ENCODE measurements around the gene RBM20.

Gene RBM20

DNA sequence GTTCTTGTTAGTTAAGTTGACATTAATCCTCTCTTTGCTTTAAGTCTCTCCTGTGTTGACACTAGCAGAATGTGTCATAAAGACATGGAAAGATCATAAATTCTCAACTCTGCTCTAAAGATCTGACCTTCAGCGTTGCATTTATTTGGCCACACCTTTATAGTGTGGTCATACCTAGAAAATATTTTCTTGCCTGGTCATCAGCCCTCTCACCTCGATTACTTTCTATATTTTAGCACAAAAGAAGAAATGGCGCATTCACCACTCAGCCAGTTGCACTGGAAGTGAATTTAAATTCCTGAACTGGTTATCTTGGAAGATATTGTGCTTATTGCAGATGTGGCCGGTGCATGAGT lies 130.9 kb downstream of the RBM20 start:
- no peak for DNase-seq (ENCODE audit: low read depth, low spot score)
- ChIA-PET POLR2A (no interaction called here), CTCF (interaction anchor here (1.1 kb wide), 1 partner anchor 8 kb away, joined by 3 read pairs; no protein-coding TSS in a partner anchor)
- TF ChIP-seq, protein P1, sequence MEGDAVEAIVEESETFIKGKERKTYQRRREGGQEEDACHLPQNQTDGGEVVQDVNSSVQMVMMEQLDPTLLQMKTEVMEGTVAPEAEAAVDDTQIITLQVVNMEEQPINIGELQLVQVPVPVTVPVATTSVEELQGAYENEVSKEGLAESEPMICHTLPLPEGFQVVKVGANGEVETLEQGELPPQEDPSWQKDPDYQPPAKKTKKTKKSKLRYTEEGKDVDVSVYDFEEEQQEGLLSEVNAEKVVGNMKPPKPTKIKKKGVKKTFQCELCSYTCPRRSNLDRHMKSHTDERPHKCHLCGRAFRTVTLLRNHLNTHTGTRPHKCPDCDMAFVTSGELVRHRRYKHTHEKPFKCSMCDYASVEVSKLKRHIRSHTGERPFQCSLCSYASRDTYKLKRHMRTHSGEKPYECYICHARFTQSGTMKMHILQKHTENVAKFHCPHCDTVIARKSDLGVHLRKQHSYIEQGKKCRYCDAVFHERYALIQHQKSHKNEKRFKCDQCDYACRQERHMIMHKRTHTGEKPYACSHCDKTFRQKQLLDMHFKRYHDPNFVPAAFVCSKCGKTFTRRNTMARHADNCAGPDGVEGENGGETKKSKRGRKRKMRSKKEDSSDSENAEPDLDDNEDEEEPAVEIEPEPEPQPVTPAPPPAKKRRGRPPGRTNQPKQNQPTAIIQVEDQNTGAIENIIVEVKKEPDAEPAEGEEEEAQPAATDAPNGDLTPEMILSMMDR (IDR thresholded peaks at IDR 0.05; ENCODE audit: insufficient read depth, low read length, missing control alignments) = no peak
- H3K4me3 ChIP-seq (ENCODE audit: low read depth, low read length) = no peak overlapping the region

DNA sequence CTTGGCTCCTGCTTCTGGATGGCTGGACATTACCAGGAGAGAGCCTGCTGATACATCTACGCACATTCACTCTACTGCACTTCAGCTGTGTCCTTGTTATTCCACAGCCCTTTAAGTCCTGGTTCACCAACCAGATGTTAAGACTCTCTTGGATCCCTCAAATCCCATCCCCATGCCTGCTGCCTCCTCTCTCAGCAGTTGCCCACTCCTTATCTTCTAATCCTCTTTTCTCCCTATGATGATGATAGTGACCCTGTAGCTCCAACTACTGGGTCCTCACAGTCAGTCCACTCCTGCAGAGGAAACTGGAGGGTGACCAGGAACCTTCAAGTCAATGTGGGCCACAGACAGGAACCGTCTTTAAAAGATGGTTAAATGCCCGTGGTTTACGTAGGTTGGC lies 131.3 kb downstream of the RBM20 start:
- DNase-seq (ENCODE audit: low read depth, low spot score) = no peak
- no peak overlapping the region for H3K4me3 ChIP-seq (ENCODE audit: low read depth, low read length)
- TF ChIP-seq, protein P1 (IDR thresholded peaks at IDR 0.05; ENCODE audit: insufficient read depth, low read length, missing control alignments) = no peak
- ChIA-PET POLR2A (no interaction called here), CTCF (no interaction called here)

DNA sequence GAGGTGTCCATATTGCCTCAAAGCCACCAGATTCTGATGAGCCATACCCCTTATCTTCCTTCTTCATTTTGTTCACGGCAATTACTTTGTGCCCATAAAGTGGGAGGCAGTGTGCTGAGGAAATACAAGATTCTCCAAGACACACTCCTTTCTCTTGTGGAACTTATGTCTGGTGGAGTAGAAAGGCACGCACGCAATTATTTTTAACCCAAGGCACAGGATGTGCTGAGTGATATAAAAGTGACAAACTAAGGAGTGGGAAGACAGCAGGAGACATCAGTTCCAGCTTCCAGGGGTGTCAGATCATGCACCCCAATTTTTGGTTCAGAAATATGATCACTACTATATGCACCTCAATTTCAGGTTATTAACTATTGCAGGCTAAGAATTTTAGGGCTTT lies 132.9 kb downstream of the RBM20 start:
- ChIA-PET POLR2A (no interaction called here), CTCF (no interaction called here)
- H3K4me3 ChIP-seq (ENCODE audit: low read depth, low read length) = no peak overlapping the region
- no peak for DNase-seq (ENCODE audit: low read depth, low spot score)
- TF ChIP-seq, protein P1 (IDR thresholded peaks at IDR 0.05; ENCODE audit: insufficient read depth, low read length, missing control alignments) = no peak

DNA sequence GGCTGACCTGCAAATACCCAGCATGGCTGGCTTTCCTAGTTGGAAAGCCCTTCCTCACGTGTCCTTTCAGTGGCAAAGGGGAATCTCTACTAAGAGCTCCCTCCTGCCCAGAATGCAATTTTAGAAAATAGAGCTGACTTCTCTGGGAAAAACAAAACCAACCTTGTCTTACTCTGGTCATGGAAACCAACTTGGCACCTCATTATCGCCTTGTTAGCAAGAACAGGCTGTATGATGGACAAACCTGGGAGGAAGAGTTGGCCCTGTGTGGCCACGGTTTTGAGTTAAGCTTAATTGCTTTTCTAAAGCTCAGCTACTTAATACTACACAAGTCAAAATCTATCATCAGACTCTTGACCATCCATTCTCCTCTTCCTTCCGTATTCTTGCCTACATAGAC lies 133.5 kb downstream of the RBM20 start:
- CTCF ChIA-PET = no interaction called here
- DNase-seq (ENCODE audit: low read depth, low spot score) = no peak
- no peak overlapping the region for H3K4me3 ChIP-seq (ENCODE audit: low read depth, low read length)
- POLR2A ChIA-PET = no interaction called here
- TF ChIP-seq, protein P1 (IDR thresholded peaks at IDR 0.05; ENCODE audit: insufficient read depth, low read length, missing control alignments) = no peak

DNA sequence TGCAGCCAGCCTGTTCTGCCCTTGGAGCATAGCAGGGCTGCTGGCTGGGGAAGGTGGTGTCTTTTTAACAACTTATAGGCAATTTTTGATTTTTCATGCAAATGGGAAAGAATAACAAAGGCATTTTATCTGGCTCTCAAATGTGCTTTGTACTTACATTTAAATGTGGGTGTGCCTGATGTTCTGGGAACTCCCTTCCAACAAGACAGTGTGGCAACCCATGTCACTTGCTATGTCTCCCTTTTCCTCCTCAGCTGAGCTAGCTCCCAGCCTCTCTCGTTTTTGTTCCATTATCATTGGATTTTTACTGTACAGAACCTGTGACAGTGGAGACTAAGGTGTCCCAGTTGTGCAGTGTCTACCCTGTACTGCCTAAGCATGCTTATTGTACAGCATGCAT lies 134.1 kb downstream of the RBM20 start:
- DNase-seq (ENCODE audit: low read depth, low spot score) = no peak
- no peak overlapping the region for H3K4me3 ChIP-seq (ENCODE audit: low read depth, low read length)
- ChIA-PET POLR2A (no interaction called here), CTCF (no interaction called here)
- TF ChIP-seq, protein P1 (IDR thresholded peaks at IDR 0.05; ENCODE audit: insufficient read depth, low read length, missing control alignments) = no peak

DNA sequence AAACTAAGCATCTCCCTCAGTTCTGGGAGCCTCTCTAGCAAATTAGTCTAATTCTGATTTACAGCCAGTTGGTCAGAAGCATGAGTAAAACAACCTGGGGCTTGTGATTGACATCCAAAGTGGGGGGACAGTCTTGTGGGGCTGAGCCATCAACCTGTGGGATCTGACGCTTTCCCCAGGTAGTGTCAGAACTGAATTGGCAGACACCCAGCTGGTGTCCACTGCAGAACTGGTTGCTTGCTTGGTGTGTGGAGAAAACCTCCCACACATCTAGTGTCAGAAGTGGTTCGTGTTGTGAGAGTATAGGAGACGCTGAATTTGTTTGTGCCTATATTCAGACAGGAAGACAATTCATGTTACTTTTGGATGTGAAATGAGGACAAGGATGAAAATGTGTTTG lies 135.4 kb downstream of the RBM20 start:
- TF ChIP-seq, protein P1 (IDR thresholded peaks at IDR 0.05; ENCODE audit: insufficient read depth, low read length, missing control alignments) = no peak
- ChIA-PET CTCF (no interaction called here), POLR2A (no interaction called here)
- H3K4me3 ChIP-seq (ENCODE audit: low read depth, low read length) = no peak overlapping the region
- DNase-seq (ENCODE audit: low read depth, low spot score) = no peak

Data from AG04449 (cell line).